Thoracic aorta (tissue), 2 donors: ENCODE measurements around the gene KIF4B. TPM values are rescaled to one million over a fixed set of nuclear protein-coding genes. Genes with fewer than 3 reads are reported as not detected.

ENCODE experiments used
- ATAC-seq: fragments of 150-250 bp; one replicate; pipeline ENCODE4 v1.8.0; 2017; ENCODE audit warnings: low read depth; ENCODE audit not compliant: insufficient number of reproducible peaks, low FRiP score
- DNase-seq: peaks from one replicate; pipeline ENCODE4 v3.0.0-alpha.2; 2020; ENCODE audit warnings: low spot score
- H3K27ac ChIP-seq, 2 donors: fragments of 200-600 bp; sonication (generic); 1 replicate in 1 of 2; 2 replicates in 1 of 2; pipeline ENCODE4 v1.5.1; 2016; ENCODE audit warnings: mild to moderate bottlenecking in 2 of 2, moderate library complexity in 2 of 2
- H3K27me3 ChIP-seq: fragments of 200-600 bp; sonication (generic); replicated peaks from 2 replicates; pipeline ENCODE4 v1.6.0; 2016; ENCODE audit warnings: mild to moderate bottlenecking; ENCODE audit not compliant: insufficient read depth
- H3K36me3 ChIP-seq: fragments of 200-600 bp; sonication (generic); one replicate; pipeline ENCODE4 v1.5.1; 2016
- H3K4me1 ChIP-seq, 2 donors: fragments of 200-600 bp; sonication (generic); 1 replicate in 1 of 2; 2 replicates in 1 of 2; pipeline versions ENCODE4 v1.5.1 to v1.6.0; 2016; ENCODE audit warnings: low read depth in 2 of 2, mild to moderate bottlenecking in 1 of 2; ENCODE audit not compliant: control insufficient read depth in 1 of 2
- H3K4me3 ChIP-seq: fragments of 200-600 bp; sonication (generic); 2 replicates; pipeline ENCODE4 v1.5.1; 2016; ENCODE audit warnings: mild to moderate bottlenecking
- H3K9me3 ChIP-seq: fragments of 200-600 bp; sonication (generic); 2 replicates; pipeline ENCODE4 v1.5.1; 2016
- total RNA-seq, 2 donors: library from RNA; depleted of rRNA; stranded (reverse); fragments of >200 nt; gene quantifications; one replicate each; pipeline versions ENCODE4 v1.1.0 to v1.2.3, GENCODE V29; 2016
- TF ChIP-seq, protein P1 (sequence below): fragments of 200-600 bp; sonication (generic); IDR thresholded peaks from one replicate; pipeline ENCODE4 v1.5.1; 2019; ENCODE audit warnings: antibody characterized with exemption

Gene KIF4B
- total RNA-seq, 2 donors from 2014 or later = not detected

DNA sequence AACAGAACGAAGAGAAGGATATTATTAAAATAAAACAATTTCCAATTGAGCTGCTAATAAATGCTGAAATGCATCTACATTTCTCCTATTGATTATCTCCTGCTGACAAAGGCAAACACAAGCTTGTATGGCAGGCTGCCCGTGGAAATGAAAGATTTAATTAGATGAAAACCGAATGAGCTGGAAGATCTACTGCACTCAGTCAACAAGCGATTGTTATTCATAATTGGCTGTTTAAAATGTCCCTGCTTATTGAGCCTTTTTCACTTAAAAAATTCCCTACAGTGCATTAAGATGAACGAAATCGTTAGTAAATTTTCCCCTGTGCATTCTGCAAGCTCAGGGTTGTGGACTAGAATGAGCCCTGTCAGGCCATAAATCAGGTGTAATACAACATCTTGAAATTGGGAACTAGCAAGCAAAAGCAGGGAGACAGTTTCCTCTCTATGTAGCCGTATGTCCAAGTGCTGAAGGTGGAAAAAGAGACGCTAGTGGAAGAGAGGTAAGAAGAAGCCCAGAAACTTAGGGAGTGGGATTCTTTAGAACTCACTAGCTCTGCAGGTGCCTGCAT is 28.5 kb upstream of the KIF4B start:
- H3K27me3 ChIP-seq = no peaks in the 10 kb centered on the region
- no peaks in the 10 kb centered on the region for H3K36me3 ChIP-seq
- H3K4me1 ChIP-seq = no peaks in the 10 kb centered on the region
- no peaks in the 10 kb centered on the region for H3K9me3 ChIP-seq
- DNase-seq = no peak
- TF ChIP-seq, protein P1, sequence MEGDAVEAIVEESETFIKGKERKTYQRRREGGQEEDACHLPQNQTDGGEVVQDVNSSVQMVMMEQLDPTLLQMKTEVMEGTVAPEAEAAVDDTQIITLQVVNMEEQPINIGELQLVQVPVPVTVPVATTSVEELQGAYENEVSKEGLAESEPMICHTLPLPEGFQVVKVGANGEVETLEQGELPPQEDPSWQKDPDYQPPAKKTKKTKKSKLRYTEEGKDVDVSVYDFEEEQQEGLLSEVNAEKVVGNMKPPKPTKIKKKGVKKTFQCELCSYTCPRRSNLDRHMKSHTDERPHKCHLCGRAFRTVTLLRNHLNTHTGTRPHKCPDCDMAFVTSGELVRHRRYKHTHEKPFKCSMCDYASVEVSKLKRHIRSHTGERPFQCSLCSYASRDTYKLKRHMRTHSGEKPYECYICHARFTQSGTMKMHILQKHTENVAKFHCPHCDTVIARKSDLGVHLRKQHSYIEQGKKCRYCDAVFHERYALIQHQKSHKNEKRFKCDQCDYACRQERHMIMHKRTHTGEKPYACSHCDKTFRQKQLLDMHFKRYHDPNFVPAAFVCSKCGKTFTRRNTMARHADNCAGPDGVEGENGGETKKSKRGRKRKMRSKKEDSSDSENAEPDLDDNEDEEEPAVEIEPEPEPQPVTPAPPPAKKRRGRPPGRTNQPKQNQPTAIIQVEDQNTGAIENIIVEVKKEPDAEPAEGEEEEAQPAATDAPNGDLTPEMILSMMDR = no peak
- H3K4me3 ChIP-seq = no peak overlapping the region
- no peak for ATAC-seq
- H3K27ac ChIP-seq = no peak overlapping the region

DNA sequence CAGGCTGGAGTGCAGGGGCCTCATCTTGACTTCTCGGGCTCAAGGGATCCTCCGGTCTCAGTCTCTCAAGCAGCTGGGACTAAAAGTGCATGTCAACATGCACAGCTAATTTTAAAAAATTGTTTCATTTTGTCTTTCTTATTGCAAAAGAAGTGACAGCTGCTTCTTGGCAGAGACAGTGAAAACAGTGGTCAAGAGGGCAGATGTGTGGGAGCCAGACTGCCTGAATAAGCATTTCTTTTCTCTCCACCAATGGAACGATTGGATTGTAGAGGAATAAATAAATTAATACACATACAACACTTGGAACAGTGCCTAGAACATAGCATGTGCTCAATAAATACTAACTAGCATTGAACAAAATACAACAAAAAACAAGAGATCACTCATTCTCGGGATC is 27.4 kb upstream of the KIF4B start:
- Histone ChIP-seq H3K36me3 (no peaks in the 10 kb centered on the region), H3K4me1 (no peaks in the 10 kb centered on the region), H3K9me3 (no peaks in the 10 kb centered on the region), H3K27ac (no peak overlapping the region), H3K27me3 (no peaks in the 10 kb centered on the region), H3K4me3 (no peak overlapping the region)
- no peak for DNase-seq
- TF ChIP-seq, protein P1 = no peak
- ATAC-seq = no peak

DNA sequence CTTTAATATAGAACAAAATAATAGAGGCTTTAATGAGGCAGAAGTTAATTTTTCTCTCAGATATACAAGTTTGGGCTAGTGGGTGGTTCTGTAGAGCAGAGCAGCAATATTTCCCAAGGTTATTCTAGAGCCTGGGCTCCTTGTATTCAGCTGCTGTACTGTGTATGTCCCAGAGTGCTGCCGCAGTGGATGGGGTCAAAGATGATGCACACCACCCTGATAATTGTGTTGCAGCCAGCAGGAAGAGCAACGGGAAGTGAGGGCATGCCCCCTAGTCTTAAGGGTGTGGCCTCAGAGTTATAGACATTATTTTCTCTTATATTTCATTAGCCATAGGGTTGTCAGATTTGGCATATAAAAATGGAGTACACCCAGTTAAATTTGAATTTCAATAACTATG is 23.9 kb upstream of the KIF4B start:
- H3K9me3 ChIP-seq = no peaks in the 10 kb centered on the region
- H3K4me3 ChIP-seq = no peak overlapping the region
- H3K27me3 ChIP-seq = no peaks in the 10 kb centered on the region
- DNase-seq = no peak
- TF ChIP-seq, protein P1 = no peak
- ATAC-seq = no peak
- H3K27ac ChIP-seq = no peak overlapping the region
- no peaks in the 10 kb centered on the region for H3K36me3 ChIP-seq
- no peaks in the 10 kb centered on the region for H3K4me1 ChIP-seq

DNA sequence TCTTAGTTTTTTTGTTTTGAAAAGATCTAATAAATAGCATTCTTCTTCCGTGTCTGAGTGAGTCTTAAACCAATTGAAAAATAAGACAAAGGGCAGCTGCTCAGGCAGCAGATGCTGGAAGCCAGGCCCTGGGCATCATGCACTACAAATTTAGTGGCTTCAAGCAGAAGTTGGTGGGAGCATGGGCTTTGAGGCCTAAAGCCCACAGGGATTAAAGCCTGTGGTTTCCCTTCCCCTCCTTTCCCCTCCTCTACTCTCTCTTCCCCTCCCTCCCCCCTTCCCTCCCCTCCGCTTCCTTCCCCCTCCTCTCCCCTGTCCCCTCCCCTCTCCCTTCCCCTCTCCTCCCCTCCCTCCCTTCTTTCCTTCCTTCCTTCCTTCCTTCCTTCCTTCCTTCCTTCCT is 20.1 kb upstream of the KIF4B start:
- ATAC-seq (no peak), DNase-seq (no peak)
- no peak overlapping the region for H3K27ac ChIP-seq
- no peaks in the 10 kb centered on the region for H3K9me3 ChIP-seq
- H3K36me3 ChIP-seq = no peaks in the 10 kb centered on the region
- no peaks in the 10 kb centered on the region for H3K27me3 ChIP-seq
- no peak overlapping the region for H3K4me3 ChIP-seq
- H3K4me1 ChIP-seq = no peaks in the 10 kb centered on the region
- TF ChIP-seq, protein P1 = no peak

DNA sequence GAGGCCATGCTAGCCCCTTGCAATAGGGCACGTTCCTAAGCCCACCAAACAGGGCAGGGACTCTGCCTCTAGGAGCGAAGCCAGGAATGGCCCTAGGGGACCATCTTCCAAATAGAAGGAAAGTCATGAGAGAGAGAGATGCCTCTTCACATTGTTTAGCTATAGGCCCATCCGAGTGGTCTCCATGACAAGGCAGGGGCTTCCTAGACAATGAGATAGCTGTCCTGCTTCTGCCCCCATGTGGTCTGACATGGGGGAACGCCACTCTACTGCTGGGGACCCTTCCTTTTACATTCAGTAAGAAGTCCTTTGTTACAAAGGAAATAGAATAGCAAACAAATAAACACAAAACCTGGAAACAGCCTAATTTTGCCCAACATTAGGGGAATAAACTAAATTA is 17.9 kb upstream of the KIF4B start:
- no peak for DNase-seq

More for the DNA sequence above, 17.9 kb upstream of the KIF4B start:
- Histone ChIP-seq H3K36me3 (no peaks in the 10 kb centered on the region), H3K4me1 (no peaks in the 10 kb centered on the region), H3K27ac (no peak overlapping the region), H3K9me3 (no peaks in the 10 kb centered on the region), H3K27me3 (no peaks in the 10 kb centered on the region), H3K4me3 (no peak overlapping the region)
- TF ChIP-seq, protein P1 = no peak
- no peak for ATAC-seq
